Right lobe of liver (tissue), 4 donors: Measurements from ENCODE around the gene SPC24.

Source experiments
- POLR2A ChIP-seq: fragments of 450-650 bp; IDR thresholded peaks from one replicate; pipeline ENCODE4 v1.6.1; 2017; ENCODE audit warnings: antibody characterized with exemption, mild to moderate bottlenecking
- TF ChIP-seq, protein P1 (sequence below), 4 donors: fragments of 200-600 bp in 3 of 4; fragments of 450-650 bp in 1 of 4; IDR thresholded peaks; one replicate each; pipeline versions ENCODE4 v1.5.1 to v1.8.0; 2016 to 2022; ENCODE audit warnings: antibody characterized with exemption in 4 of 4, mild to moderate bottlenecking in 2 of 4
- donor health status: DM: no; HTN: no; CAD: no.
- donor health status: DM: no; HTN: no; CAD: no.
- donor health status: DM: no; HTN: yes; CAD: no.

DNA sequence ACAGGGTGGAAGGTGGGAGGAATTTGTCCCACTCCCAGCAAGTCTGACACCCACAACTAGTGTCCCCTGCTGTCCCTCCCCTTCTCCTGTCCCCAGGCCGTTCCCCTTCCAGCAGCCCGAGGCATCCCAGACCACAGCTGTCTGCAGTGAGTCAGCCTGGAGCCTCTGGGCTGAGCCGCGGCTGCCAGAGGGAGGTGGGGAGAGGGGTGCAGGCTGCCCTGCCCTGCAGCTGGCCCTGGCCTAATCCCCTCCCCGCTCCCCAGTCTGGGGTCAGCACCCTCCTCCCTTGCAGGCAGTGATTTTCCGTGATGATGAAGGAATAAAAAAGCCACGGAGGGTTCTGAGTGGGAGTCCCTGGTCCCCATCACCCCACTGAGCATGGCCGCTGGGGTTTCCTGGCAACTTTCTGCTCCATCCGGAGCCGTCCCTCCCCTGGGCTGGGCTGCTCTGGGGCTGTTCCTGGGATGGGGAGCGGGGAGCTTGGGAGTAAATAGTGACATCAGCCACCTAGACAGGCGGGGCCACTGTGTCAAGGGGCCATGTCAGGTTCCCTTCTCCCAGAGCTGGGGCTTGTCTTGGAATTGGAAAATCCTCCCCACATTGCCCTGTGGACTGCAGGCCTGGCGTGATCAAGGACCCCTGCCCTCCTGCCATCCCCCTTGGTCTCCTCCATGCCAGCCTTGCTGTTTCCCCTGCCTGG, 16.8 kb downstream of the SPC24 start:
- TF ChIP-seq POLR2A = no peak
- TF ChIP-seq, protein P1, sequence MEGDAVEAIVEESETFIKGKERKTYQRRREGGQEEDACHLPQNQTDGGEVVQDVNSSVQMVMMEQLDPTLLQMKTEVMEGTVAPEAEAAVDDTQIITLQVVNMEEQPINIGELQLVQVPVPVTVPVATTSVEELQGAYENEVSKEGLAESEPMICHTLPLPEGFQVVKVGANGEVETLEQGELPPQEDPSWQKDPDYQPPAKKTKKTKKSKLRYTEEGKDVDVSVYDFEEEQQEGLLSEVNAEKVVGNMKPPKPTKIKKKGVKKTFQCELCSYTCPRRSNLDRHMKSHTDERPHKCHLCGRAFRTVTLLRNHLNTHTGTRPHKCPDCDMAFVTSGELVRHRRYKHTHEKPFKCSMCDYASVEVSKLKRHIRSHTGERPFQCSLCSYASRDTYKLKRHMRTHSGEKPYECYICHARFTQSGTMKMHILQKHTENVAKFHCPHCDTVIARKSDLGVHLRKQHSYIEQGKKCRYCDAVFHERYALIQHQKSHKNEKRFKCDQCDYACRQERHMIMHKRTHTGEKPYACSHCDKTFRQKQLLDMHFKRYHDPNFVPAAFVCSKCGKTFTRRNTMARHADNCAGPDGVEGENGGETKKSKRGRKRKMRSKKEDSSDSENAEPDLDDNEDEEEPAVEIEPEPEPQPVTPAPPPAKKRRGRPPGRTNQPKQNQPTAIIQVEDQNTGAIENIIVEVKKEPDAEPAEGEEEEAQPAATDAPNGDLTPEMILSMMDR (IDR thresholded peaks at IDR 0.05) = no peak
